Ovary (tissue), 9 donors: ENCODE results near the gene FHAD1. TPM values are rescaled to one million over a fixed set of nuclear protein-coding genes. Genes with fewer than 3 reads are reported as not detected.

Experiments
- DNase-seq, 5 donors: peaks; one replicate each; pipeline ENCODE4 v3.0.0-alpha.2; 2019 to 2020
- H3K27ac ChIP-seq, 2 donors: fragments of 200-600 bp; one replicate each; pipeline versions ENCODE4 v1.5.1 to v1.8.0; 2019 to 2022
- H3K27me3 ChIP-seq: fragments of 200-600 bp; one replicate; pipeline ENCODE4 v1.8.0; 2022
- H3K36me3 ChIP-seq: fragments of 200-600 bp; sonication (generic); one replicate; pipeline ENCODE4 v1.5.1; 2019
- H3K4me1 ChIP-seq: one replicate; pipeline ENCODE4 v1.8.1; 2013; ENCODE audit warnings: mild to moderate bottlenecking, moderate library complexity; ENCODE audit not compliant: insufficient read depth
- H3K4me3 ChIP-seq: fragments of 200-600 bp; sonication (generic); one replicate; pipeline ENCODE4 v1.5.1; 2017
- H3K9me3 ChIP-seq, 2 donors: fragments of 200-600 bp in 1 of 2; sonication (generic) in 1 of 2; one replicate each; pipeline versions ENCODE4 v1.5.1 to v1.8.1; 2013 to 2019; ENCODE audit warnings: mild to moderate bottlenecking in 1 of 2, moderate library complexity in 1 of 2
- EP300 ChIP-seq: sonication (generic); formaldehyde crosslinking; IDR thresholded peaks from one replicate; pipeline ENCODE4 v1.6.1; 2017; ENCODE audit warnings: antibody characterized with exemption
- POLR2A ChIP-seq: fragments of 450-650 bp; IDR thresholded peaks from one replicate; pipeline ENCODE4 v1.6.1; 2017; ENCODE audit warnings: antibody characterized with exemption, mild to moderate bottlenecking, moderate library complexity
- WGBS, 3 donors: extraction: QIAGEN DNeasy Blood & Tissue Kit in 1 of 3; methylation state at CpG; one replicate each; pipeline versions ENCODE4 v1.1.5 to v1.1.7; 2013 to 2017; 5-methylcytosine and 5-hydroxymethylcytosine counted together
- intact Hi-C, 4 donors: fragments of 100-400 bp; cut with DNase I; formaldehyde crosslinking; loops; one replicate each; pipeline versions ENCODE4 v1.11.0 to v1.15.1; 2022 to 2023
- polyA plus RNA-seq, 2 donors: library from polyadenylated mRNA; stranded (reverse); fragments of 200-250 nt in 1 of 2; fragments of 350-450 nt in 1 of 2; fragmentation: Illumina TruSeq in 1 of 2; extraction: RNeasy Lipid Tissue Mini Kit (QIAGEN cat#74804) in 1 of 2; gene quantifications; one replicate each; pipeline ENCODE4 v1.2.3, GENCODE V29; 2013 to 2014
- total RNA-seq, 7 donors: library from RNA; depleted of rRNA in 2 of 7; stranded (reverse); fragments of >200 nt in 2 of 7; fragmentation: NEBNext Ultra II Directional in 3 of 7; extraction: Animal tissue kit (Norgen Biotek cat#: 25700) in 3 of 7; gene quantifications; one replicate each; pipeline versions ENCODE4 v1.1.0 to v1.2.4, GENCODE V29; 2016 to 2023
- TF ChIP-seq, protein P1 (sequence below), 3 donors: fragments of 450-650 bp in 2 of 3; fragments of 200-600 bp in 1 of 3; IDR thresholded peaks; one replicate each; pipeline versions ENCODE4 v1.5.1 to v1.8.0; 2016 to 2022; ENCODE audit warnings: antibody characterized with exemption in 3 of 3, mild to moderate bottlenecking in 1 of 3
- donor health status: DM: no; HTN: no; CAD: no; lungs with moderate emphysema.
- donor health status: DM: no; HTN: no; CAD: no.
- donor health status: Bipolar disorder and iron deficiency.
- donor health status: DM: yes; HTN: yes; CAD: no.
- donor health status: DM: no; HTN: no; CAD: no.
- donor health status: DM: yes; HTN: yes; CAD: no.

The FHAD1 gene
- total and polyA plus RNA-seq, 9 donors = 0.40 to 23.0 (median 1.4) TPM

DNA sequence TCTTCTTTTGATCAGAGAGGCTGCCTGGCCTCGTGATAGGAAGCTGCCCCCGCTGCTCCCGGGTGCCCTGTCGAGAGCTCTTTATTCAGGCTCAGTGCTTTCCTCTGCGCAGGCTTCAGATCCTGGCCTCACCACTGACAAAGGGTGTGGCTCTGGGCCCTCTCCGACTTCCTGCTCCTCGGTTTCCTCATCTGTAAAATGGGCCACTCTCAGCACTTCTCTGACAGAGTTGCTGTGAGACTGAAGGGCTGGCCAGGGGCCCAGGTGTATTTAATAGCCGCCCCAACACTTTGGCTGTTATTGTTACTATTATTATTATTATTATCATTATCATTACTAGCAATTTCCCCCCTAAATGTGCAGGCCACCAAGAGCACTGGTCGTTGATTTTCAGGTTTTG is 101.6 kb downstream of the FHAD1 start:
- 92 to 97% (median 94%) methylated on average over 9 of the region's 9 CpGs for WGBS, 3 donors
- Histone ChIP-seq H3K27ac (no peak overlapping the region), H3K4me3 (no peak overlapping the region), H3K9me3 (no peaks in the 10 kb centered on the region), H3K36me3 (no peaks in the 10 kb centered on the region), H3K4me1 (peaks cover 2% of the 10 kb centered on the region), H3K27me3 (no peaks in the 10 kb centered on the region)
- DNase-seq = no peak
- intact Hi-C loops = no loop called here
- TF ChIP-seq, protein P1, sequence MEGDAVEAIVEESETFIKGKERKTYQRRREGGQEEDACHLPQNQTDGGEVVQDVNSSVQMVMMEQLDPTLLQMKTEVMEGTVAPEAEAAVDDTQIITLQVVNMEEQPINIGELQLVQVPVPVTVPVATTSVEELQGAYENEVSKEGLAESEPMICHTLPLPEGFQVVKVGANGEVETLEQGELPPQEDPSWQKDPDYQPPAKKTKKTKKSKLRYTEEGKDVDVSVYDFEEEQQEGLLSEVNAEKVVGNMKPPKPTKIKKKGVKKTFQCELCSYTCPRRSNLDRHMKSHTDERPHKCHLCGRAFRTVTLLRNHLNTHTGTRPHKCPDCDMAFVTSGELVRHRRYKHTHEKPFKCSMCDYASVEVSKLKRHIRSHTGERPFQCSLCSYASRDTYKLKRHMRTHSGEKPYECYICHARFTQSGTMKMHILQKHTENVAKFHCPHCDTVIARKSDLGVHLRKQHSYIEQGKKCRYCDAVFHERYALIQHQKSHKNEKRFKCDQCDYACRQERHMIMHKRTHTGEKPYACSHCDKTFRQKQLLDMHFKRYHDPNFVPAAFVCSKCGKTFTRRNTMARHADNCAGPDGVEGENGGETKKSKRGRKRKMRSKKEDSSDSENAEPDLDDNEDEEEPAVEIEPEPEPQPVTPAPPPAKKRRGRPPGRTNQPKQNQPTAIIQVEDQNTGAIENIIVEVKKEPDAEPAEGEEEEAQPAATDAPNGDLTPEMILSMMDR (IDR thresholded peaks at IDR 0.05) = no peak
- TF ChIP-seq POLR2A (no peak), EP300 (no peak)

DNA sequence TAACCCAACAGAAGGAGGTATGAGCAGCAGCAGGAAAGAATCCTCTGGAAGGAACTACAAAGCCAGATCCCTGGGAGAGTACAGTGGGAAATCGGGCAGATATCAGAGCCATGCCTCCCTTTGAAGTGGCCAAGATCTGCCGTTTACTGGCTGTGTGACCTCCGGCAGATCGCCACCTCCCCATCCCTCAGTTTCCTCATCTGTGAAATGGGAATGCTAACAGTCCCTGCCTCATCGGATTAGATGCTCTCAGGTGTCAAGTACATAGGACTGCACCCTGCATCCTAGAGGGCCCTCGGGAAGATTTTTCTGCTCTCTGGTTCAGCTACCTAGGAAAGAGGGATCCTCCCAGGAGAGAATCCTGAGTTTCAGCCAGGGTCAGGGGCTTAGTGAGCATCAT is 102.1 kb downstream of the FHAD1 start:
- WGBS, 3 donors = 94 to 97% (median 94%) methylated on average over 6 of the region's 6 CpGs
- intact Hi-C loops = no loop called here
- no peaks in the 10 kb centered on the region for H3K4me1 ChIP-seq

DNA sequence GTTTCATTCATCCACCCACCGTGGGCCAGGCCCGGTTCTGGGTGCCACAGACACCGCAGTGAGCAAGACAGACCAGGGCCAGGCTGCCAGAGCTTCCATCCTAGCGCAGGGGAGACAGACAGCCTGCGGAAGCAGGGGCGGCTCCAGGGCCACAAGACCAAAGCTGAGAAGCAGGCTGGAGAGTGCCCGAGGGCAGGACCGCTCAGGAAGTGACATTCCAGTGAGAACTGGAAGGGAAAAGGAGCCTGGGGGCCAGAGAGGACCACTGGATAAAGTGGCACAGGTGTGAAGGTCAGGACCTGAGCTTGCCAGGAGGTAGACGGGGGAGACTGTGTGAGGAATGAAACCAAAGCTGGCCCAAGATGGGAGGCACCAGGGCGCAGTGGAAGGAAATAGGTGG is 103.1 kb downstream of the FHAD1 start:
- Histone ChIP-seq H3K27me3 (no peaks in the 10 kb centered on the region), H3K4me3 (no peak overlapping the region), H3K27ac (no peak overlapping the region), H3K4me1 (no peaks in the 10 kb centered on the region), H3K9me3 (no peaks in the 10 kb centered on the region), H3K36me3 (no peaks in the 10 kb centered on the region)
- 92 to 94% (median 93%) methylated on average over 10 of the region's 10 CpGs for WGBS, 3 donors
- TF ChIP-seq EP300 (no peak), POLR2A (no peak)
- TF ChIP-seq, protein P1 (IDR thresholded peaks at IDR 0.05) = no peak
- intact Hi-C loops = no loop called here
- no peak for DNase-seq

More for the DNA sequence above, 102.1 kb downstream of the FHAD1 start:
- Histone ChIP-seq H3K4me3 (no peak overlapping the region), H3K27ac (no peak overlapping the region), H3K36me3 (no peaks in the 10 kb centered on the region), H3K27me3 (no peaks in the 10 kb centered on the region), H3K9me3 (no peaks in the 10 kb centered on the region)
- TF ChIP-seq, protein P1 (IDR thresholded peaks at IDR 0.05) = no peak
- TF ChIP-seq POLR2A = no peak
- TF ChIP-seq EP300 = no peak
- DNase-seq = no peak

DNA sequence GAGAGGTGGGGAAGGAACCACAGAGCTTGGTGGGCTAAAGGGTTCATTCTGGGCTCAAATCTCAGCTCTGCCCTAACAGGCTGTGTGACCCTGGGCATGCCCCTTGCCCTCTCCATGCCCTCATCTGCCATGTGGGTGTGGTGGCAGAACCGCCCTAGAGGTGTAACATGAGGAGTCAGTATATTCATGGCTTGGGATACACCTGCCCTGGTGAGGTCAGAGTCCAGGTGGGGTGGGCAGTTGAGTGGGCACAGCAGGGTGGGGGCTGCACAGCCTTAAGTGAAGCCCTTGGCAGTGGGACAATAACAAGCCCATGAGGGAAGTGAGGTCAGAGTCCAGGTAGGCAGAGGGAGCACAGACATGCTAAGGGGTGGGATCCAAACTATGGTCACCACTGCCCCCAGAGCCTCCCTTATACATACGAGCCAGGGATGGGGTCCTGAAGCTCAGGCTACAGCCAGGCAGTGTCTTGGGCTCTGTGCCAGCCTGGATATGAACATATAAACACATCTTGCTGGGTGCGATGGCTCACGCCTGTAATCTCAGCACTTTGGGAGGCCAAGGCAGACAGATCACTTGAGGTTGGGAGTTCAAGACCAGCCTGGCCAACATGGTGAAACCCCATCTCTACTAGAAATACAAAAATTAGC is 103.7 kb downstream of the FHAD1 start:
- H3K36me3 ChIP-seq = no peaks in the 10 kb centered on the region
- H3K27ac ChIP-seq = no peak overlapping the region
- no peaks in the 10 kb centered on the region for H3K27me3 ChIP-seq
- 63 to 73% (median 70%) methylated on average over 4 of the region's 4 CpGs for WGBS, 3 donors
- no peaks in the 10 kb centered on the region for H3K9me3 ChIP-seq
- intact Hi-C loops = no loop called here
- TF ChIP-seq POLR2A (no peak), EP300 (no peak)
- TF ChIP-seq, protein P1 (IDR thresholded peaks at IDR 0.05) = no peak
- DNase-seq = no peak
- H3K4me3 ChIP-seq = no peak overlapping the region
- no peaks in the 10 kb centered on the region for H3K4me1 ChIP-seq
